Tibial nerve (tissue), 3 donors: ENCODE measurements around the gene ACAD11.

ENCODE experiments used
- CTCF ChIP-seq, 5 experiments: fragments of 200-600 bp in 3 of 5; fragments of 450-650 bp in 2 of 5; sonication (generic) in 3 of 5; IDR thresholded peaks; one replicate each; pipeline ENCODE4 v1.5.1; 2016 to 2019; ENCODE audit warnings: antibody characterized with exemption in 5 of 5, mild to moderate bottlenecking in 3 of 5, moderate library complexity in 2 of 5
- POLR2A ChIP-seq, 2 donors: fragments of 450-650 bp; IDR thresholded peaks; one replicate each; pipeline ENCODE4 v1.6.1; 2017; ENCODE audit warnings: antibody characterized with exemption in 2 of 2, mild to moderate bottlenecking in 2 of 2, moderate library complexity in 2 of 2

DNA sequence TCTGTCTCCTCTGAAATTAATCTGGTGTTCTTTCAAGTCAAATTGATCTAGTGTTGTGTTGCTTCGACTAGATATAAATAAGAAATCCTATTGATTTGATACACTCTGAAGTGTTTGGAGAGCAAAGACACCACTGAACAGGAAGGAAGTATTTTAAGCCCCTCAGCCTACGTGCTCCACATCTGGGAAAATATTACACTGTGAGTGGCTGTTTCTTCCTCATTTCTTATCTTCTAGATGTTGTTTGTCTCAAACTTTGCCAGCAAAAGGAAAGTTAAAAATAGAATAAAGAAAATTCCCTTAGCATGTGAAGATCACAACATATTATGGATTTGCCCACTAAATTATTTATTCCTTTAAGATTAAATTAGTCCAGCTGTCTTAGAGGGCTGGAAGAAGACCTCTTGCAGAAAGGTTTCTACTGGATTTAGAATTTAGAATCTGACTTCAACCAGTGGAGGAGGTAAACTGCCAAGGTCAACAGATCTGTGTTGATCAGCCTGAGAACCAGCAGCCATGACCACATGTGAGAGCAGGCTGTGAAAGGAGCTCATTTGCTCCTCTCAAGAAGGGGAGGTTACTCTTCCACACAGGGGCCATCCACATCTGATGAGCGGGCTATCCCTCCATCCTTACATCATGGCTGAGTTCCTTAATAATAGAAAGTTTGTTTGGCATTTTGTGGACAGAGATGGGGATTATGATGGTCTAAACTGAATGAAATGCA is 108.9 kb downstream of the ACAD11 start:
- TF ChIP-seq CTCF (IDR thresholded peaks at IDR 0.05) (no peak), POLR2A (IDR thresholded peaks at IDR 0.05) (no peak)
